HEK293 (cell line): ENCODE results near the gene FGFRL1.
A peak's percentile ranks its signal among the peaks of the same experiment; 100 is the strongest.

Experiments used
- CTCF ChIA-PET: fragments of 350-600 bp; formaldehyde crosslinking; extraction: SDS; loops from one replicate; lab custom pipeline; 2021; ENCODE audit warnings: antibody characterized with exemption; lab: Yijun Ruan, JAX
- POLR2A ChIA-PET: fragments of 300-600 bp; formaldehyde crosslinking; extraction: SDS; loops from one replicate; lab custom pipeline; 2020; ENCODE audit warnings: antibody characterized with exemption, inconsistent platforms; lab: Yijun Ruan, JAX
- H3K27ac ChIP-seq: fragments of 200-500 bp; sonication (Bioruptor generic); 2 replicates; pipeline ENCODE4 v1.5.1; 2014; ENCODE audit warnings: low read depth, low read length, control low read depth, inconsistent platforms; ENCODE audit errors: extremely low read depth
- H3K36me3 ChIP-seq, 2 experiments: fragments of 200-500 bp in 1 of 2; sonication (Bioruptor generic) in 1 of 2; 1 replicate in 1 of 2; 2 replicates in 1 of 2; pipeline ENCODE4 v1.5.1; 2014 to 2017; ENCODE audit warnings: inconsistent platforms in 2 of 2, low read length in 2 of 2; ENCODE audit not compliant: control insufficient read depth in 2 of 2, insufficient read depth in 1 of 2
- H3K4me1 ChIP-seq: fragments of 200-500 bp; sonication (Bioruptor generic); 2 replicates; pipeline ENCODE4 v1.5.1; 2014; ENCODE audit warnings: mild to moderate bottlenecking, low read length, inconsistent platforms; ENCODE audit not compliant: control insufficient read depth, insufficient read depth
- H3K4me3 ChIP-seq: 2 replicates; pipeline ENCODE4 v1.5.1; 2011; ENCODE audit warnings: low read depth, mild to moderate bottlenecking, control low read depth, low read length, moderate library complexity
- H3K9me3 ChIP-seq: fragments of 200-500 bp; sonication (Bioruptor generic); 2 replicates; pipeline ENCODE4 v1.5.1; 2014; ENCODE audit warnings: low read depth, low read length, inconsistent platforms; ENCODE audit not compliant: control insufficient read depth, insufficient read depth
- EGR2 ChIP-seq: fragments of 450-650 bp; formaldehyde crosslinking; IDR thresholded peaks from 2 replicates; pipeline ENCODE4 v1.5.1; 2016; ENCODE audit warnings: low read depth, missing biosample characterization, missing genetic modification characterization
- GLIS1 ChIP-seq: fragments of 450-650 bp; formaldehyde crosslinking; IDR thresholded peaks from 2 replicates; pipeline ENCODE4 v1.5.1; 2016; ENCODE audit warnings: missing biosample characterization, missing genetic modification characterization
- KLF9 ChIP-seq: fragments of 450-650 bp; formaldehyde crosslinking; IDR thresholded peaks from 2 replicates; pipeline ENCODE4 v1.5.1; 2016; ENCODE audit warnings: missing biosample characterization, missing genetic modification characterization, low read depth
- REST ChIP-seq: fragments of 450-650 bp; formaldehyde crosslinking; IDR thresholded peaks from 2 replicates; pipeline ENCODE4 v1.5.1; 2016; ENCODE audit warnings: missing biosample characterization, missing genetic modification characterization
- SP7 ChIP-seq: fragments of 450-650 bp; formaldehyde crosslinking; IDR thresholded peaks from 2 replicates; pipeline ENCODE4 v1.5.1; 2016; ENCODE audit warnings: missing biosample characterization, missing genetic modification characterization
- TRIM28 ChIP-seq: IDR thresholded peaks from 2 replicates; pipeline ENCODE4 v1.6.1; 2011; ENCODE audit warnings: low read length, control low read depth, borderline replicate concordance
- WT1 ChIP-seq: fragments of 450-650 bp; formaldehyde crosslinking; IDR thresholded peaks from 2 replicates; pipeline ENCODE4 v1.5.1; 2016; ENCODE audit warnings: missing biosample characterization, missing genetic modification characterization
- ZFHX2 ChIP-seq: fragments of 450-650 bp; formaldehyde crosslinking; conservative IDR thresholded peaks from 2 replicates; pipeline ENCODE4 v1.5.1; 2016; ENCODE audit warnings: missing biosample characterization, missing genetic modification characterization
- ZFP41 ChIP-seq: fragments of 450-650 bp; formaldehyde crosslinking; IDR thresholded peaks from 2 replicates; pipeline ENCODE4 v1.5.1; 2016; ENCODE audit warnings: missing biosample characterization, missing genetic modification characterization, borderline replicate concordance
- ZIC2 ChIP-seq: fragments of 450-650 bp; formaldehyde crosslinking; IDR thresholded peaks from 2 replicates; pipeline ENCODE4 v1.5.1; 2016; ENCODE audit warnings: missing biosample characterization, missing genetic modification characterization
- ZNF140 ChIP-seq: fragments of 450-650 bp; formaldehyde crosslinking; IDR thresholded peaks from 2 replicates; pipeline ENCODE4 v1.5.1; 2016; ENCODE audit warnings: missing biosample characterization, missing genetic modification characterization
- ZNF174 ChIP-seq: fragments of 450-650 bp; formaldehyde crosslinking; IDR thresholded peaks from 2 replicates; pipeline ENCODE4 v1.5.0; 2017; ENCODE audit warnings: missing biosample characterization, mild to moderate bottlenecking, missing genetic modification characterization
- ZNF2 ChIP-seq: fragments of 450-650 bp; formaldehyde crosslinking; IDR thresholded peaks from 2 replicates; pipeline ENCODE4 v1.5.1; 2016; ENCODE audit warnings: missing biosample characterization, missing genetic modification characterization
- ZNF223 ChIP-seq: fragments of 450-650 bp; formaldehyde crosslinking; IDR thresholded peaks from 2 replicates; pipeline ENCODE4 v1.5.1; 2016; ENCODE audit warnings: missing biosample characterization, missing genetic modification characterization
- ZNF24 ChIP-seq: fragments of 450-650 bp; formaldehyde crosslinking; IDR thresholded peaks from 2 replicates; pipeline ENCODE4 v1.5.1; 2016; ENCODE audit warnings: missing biosample characterization, missing genetic modification characterization
- ZNF274 ChIP-seq, 2 experiments: fragments of 200-500 bp in 1 of 2; fragments of 450-650 bp in 1 of 2; sonication (Bioruptor generic) in 1 of 2; formaldehyde crosslinking in 1 of 2; IDR thresholded peaks; 2 replicates each; pipeline versions ENCODE4 v1.5.1 to v1.6.1; 2014 to 2016; ENCODE audit warnings: borderline replicate concordance in 1 of 2, inconsistent platforms in 1 of 2, low read length in 1 of 2, missing biosample characterization in 1 of 2, missing genetic modification characterization in 1 of 2
- ZNF311 ChIP-seq: fragments of 450-650 bp; formaldehyde crosslinking; IDR thresholded peaks from 2 replicates; pipeline ENCODE4 v1.5.1; 2017; ENCODE audit warnings: missing biosample characterization, missing genetic modification characterization, borderline replicate concordance
- ZNF335 ChIP-seq: fragments of 450-650 bp; formaldehyde crosslinking; conservative IDR thresholded peaks from 2 replicates; pipeline ENCODE4 v1.5.1; 2016; ENCODE audit warnings: missing biosample characterization, missing genetic modification characterization
- ZNF423 ChIP-seq: fragments of 450-650 bp; formaldehyde crosslinking; IDR thresholded peaks from 2 replicates; pipeline ENCODE4 v1.5.1; 2016; ENCODE audit warnings: missing biosample characterization, missing genetic modification characterization
- ZNF433 ChIP-seq: fragments of 450-650 bp; formaldehyde crosslinking; IDR thresholded peaks from 2 replicates; pipeline ENCODE4 v1.5.1; 2016; ENCODE audit warnings: missing biosample characterization, missing genetic modification characterization, low read depth
- ZNF521 ChIP-seq: fragments of 450-650 bp; formaldehyde crosslinking; IDR thresholded peaks from 2 replicates; pipeline ENCODE4 v1.5.1; 2017; ENCODE audit warnings: missing biosample characterization, mild to moderate bottlenecking, missing genetic modification characterization
- ZNF548 ChIP-seq: fragments of 450-650 bp; formaldehyde crosslinking; IDR thresholded peaks from 2 replicates; pipeline ENCODE4 v1.5.1; 2016; ENCODE audit warnings: missing biosample characterization, missing genetic modification characterization
- ZNF585B ChIP-seq: fragments of 450-650 bp; formaldehyde crosslinking; IDR thresholded peaks from 2 replicates; pipeline ENCODE4 v1.5.1; 2016; ENCODE audit warnings: missing biosample characterization, missing genetic modification characterization
- ZNF623 ChIP-seq: fragments of 450-650 bp; formaldehyde crosslinking; IDR thresholded peaks from 2 replicates; pipeline ENCODE4 v1.5.1; 2016; ENCODE audit warnings: missing biosample characterization, missing genetic modification characterization
- ZNF830 ChIP-seq: fragments of 450-650 bp; IDR thresholded peaks from 2 replicates; pipeline ENCODE4 v1.5.0; 2018; ENCODE audit warnings: missing biosample characterization, missing genetic modification characterization, low read depth, mild to moderate bottlenecking, moderate library complexity
- TF ChIP-seq, protein P1 (sequence below): fragments of 450-650 bp; formaldehyde crosslinking; IDR thresholded peaks from 2 replicates; pipeline ENCODE4 v1.5.1; 2016; ENCODE audit warnings: missing biosample characterization, missing genetic modification characterization
- TF ChIP-seq, protein P2 (sequence below): fragments of 450-650 bp; formaldehyde crosslinking; IDR thresholded peaks from 2 replicates; pipeline ENCODE4 v1.5.1; 2016; ENCODE audit warnings: missing biosample characterization, missing genetic modification characterization
- TF ChIP-seq, protein P3 (sequence below): fragments of 450-650 bp; formaldehyde crosslinking; IDR thresholded peaks from 2 replicates; pipeline ENCODE4 v1.5.1; 2016; ENCODE audit warnings: missing biosample characterization, missing genetic modification characterization
- TF ChIP-seq, protein P4 (sequence below): fragments of 450-650 bp; formaldehyde crosslinking; IDR thresholded peaks from 2 replicates; pipeline ENCODE4 v1.5.1; 2016; ENCODE audit warnings: missing biosample characterization, missing genetic modification characterization

FGFRL1 gene

GRCh38 chr4:1030559-1030958, 19.1 kb downstream of the FGFRL1 start:
- H3K27ac ChIP-seq = no peak overlapping the region
- H3K9me3 ChIP-seq = no peaks in the 10 kb centered on the region
- H3K4me1 ChIP-seq = no peaks in the 10 kb centered on the region
- no peak overlapping the region for H3K4me3 ChIP-seq
- CTCF ChIA-PET = no interaction called here
- POLR2A ChIA-PET = no interaction called here
- H3K36me3 ChIP-seq = peaks cover 0 to 6% of the 10 kb centered on the region in 2 experiments; a peak in 1 of 3 replicates
- TF ChIP-seq ZNF423 (tag by site-specific recombination) = peak; percentile 23; the same call in 1 of the 2 replicates
- no peak for TF ChIP-seq ZNF140 (tag by site-specific recombination)
- 0 out of 2 replicates have a peak, but pooled peaks have one; percentile 17 for TF ChIP-seq EGR2
- TF ChIP-seq ZNF830 = no peak
- TF ChIP-seq ZNF311 (tag by site-specific recombination) = no peak
- TF ChIP-seq ZNF174 (tag by site-specific recombination) = no peak
- no peak for TF ChIP-seq ZNF521 (tag by site-specific recombination)
- no peak for TF ChIP-seq ZNF548 (tag by site-specific recombination)
- TF ChIP-seq ZNF2 (tag by site-specific recombination) = no peak
- TF ChIP-seq, protein P1, sequence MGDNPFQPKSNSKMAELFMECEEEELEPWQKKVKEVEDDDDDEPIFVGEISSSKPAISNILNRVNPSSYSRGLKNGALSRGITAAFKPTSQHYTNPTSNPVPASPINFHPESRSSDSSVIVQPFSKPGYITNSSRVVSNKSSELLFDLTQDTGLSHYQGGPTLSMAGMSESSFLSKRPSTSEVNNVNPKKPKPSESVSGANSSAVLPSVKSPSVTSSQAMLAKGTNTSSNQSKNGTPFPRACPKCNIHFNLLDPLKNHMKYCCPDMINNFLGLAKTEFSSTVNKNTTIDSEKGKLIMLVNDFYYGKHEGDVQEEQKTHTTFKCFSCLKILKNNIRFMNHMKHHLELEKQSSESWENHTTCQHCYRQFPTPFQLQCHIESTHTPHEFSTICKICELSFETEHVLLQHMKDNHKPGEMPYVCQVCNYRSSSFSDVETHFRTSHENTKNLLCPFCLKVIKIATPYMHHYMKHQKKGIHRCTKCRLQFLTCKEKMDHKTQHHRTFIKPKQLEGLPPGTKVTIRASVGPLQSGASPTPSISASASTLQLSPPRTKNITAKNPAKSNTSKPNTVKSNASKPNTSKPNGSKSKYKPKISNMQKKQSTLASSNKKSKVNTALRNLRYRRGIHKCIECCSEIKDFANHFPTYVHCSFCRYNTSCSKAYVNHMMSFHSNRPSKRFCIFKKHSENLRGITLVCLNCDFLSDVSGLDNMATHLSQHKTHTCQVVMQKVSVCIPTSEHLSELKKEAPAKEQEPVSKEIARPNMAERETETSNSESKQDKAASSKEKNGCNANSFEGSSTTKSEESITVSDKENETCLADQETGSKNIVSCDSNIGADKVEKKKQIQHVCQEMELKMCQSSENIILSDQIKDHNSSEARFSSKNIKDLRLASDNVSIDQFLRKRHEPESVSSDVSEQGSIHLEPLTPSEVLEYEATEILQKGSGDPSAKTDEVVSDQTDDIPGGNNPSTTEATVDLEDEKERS (tag by site-specific recombination) = no peak
- TF ChIP-seq, protein P2, sequence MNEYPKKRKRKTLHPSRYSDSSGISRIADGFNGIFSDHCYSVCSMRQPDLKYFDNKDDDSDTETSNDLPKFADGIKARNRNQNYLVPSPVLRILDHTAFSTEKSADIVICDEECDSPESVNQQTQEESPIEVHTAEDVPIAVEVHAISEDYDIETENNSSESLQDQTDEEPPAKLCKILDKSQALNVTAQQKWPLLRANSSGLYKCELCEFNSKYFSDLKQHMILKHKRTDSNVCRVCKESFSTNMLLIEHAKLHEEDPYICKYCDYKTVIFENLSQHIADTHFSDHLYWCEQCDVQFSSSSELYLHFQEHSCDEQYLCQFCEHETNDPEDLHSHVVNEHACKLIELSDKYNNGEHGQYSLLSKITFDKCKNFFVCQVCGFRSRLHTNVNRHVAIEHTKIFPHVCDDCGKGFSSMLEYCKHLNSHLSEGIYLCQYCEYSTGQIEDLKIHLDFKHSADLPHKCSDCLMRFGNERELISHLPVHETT = no peak
- no peak for TF ChIP-seq TRIM28
- no peak for TF ChIP-seq ZNF274 (IDR thresholded peaks at IDR 0.05; ENCODE audit: low read length)
- no peak for TF ChIP-seq ZNF274 (tag by site-specific recombination; IDR thresholded peaks at IDR 0.05; ENCODE audit: borderline replicate concordance)
- TF ChIP-seq KLF9 (tag by site-specific recombination) = peak; percentile 48
- TF ChIP-seq ZFP41 = no peak
- TF ChIP-seq ZNF335 = peak; percentile 73
- TF ChIP-seq GLIS1 (tag by site-specific recombination) = peak; percentile 53
- no peak for TF ChIP-seq ZNF24 (tag by site-specific recombination)
- TF ChIP-seq, protein P3, sequence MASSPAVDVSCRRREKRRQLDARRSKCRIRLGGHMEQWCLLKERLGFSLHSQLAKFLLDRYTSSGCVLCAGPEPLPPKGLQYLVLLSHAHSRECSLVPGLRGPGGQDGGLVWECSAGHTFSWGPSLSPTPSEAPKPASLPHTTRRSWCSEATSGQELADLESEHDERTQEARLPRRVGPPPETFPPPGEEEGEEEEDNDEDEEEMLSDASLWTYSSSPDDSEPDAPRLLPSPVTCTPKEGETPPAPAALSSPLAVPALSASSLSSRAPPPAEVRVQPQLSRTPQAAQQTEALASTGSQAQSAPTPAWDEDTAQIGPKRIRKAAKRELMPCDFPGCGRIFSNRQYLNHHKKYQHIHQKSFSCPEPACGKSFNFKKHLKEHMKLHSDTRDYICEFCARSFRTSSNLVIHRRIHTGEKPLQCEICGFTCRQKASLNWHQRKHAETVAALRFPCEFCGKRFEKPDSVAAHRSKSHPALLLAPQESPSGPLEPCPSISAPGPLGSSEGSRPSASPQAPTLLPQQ (tag by site-specific recombination) = 0 out of 2 replicates have a peak, but pooled peaks have one; percentile 15
- peak; percentile 36; the same call in 1 of the 2 replicates for TF ChIP-seq ZFHX2 (tag by site-specific recombination)
- no peak for TF ChIP-seq ZNF223 (tag by site-specific recombination)
- TF ChIP-seq, protein P4, sequence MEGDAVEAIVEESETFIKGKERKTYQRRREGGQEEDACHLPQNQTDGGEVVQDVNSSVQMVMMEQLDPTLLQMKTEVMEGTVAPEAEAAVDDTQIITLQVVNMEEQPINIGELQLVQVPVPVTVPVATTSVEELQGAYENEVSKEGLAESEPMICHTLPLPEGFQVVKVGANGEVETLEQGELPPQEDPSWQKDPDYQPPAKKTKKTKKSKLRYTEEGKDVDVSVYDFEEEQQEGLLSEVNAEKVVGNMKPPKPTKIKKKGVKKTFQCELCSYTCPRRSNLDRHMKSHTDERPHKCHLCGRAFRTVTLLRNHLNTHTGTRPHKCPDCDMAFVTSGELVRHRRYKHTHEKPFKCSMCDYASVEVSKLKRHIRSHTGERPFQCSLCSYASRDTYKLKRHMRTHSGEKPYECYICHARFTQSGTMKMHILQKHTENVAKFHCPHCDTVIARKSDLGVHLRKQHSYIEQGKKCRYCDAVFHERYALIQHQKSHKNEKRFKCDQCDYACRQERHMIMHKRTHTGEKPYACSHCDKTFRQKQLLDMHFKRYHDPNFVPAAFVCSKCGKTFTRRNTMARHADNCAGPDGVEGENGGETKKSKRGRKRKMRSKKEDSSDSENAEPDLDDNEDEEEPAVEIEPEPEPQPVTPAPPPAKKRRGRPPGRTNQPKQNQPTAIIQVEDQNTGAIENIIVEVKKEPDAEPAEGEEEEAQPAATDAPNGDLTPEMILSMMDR (tag by site-specific recombination) = no peak
- no peak for TF ChIP-seq SP7 (tag by site-specific recombination)
- no peak for TF ChIP-seq WT1 (tag by site-specific recombination)
- TF ChIP-seq REST = no peak
- no peak for TF ChIP-seq ZNF585B (tag by site-specific recombination)
- no peak for TF ChIP-seq ZNF433 (tag by site-specific recombination)
- TF ChIP-seq ZIC2 (tag by site-specific recombination) = peak; percentile 45; the same call in 1 of the 2 replicates
- no peak for TF ChIP-seq ZNF623 (tag by site-specific recombination)
